Skin of body (tissue), 2 donors: Measurements from ENCODE around the gene SIM1. TPM values are rescaled to one million over a fixed set of nuclear protein-coding genes. Genes with fewer than 3 reads are reported as not detected.

Source experiments
- DNase-seq: peaks from one replicate; lab custom pipeline; 2025; lab: John Stamatoyannopoulos, UW
- total RNA-seq: library from RNA; depleted of rRNA; stranded (reverse); fragments of >200 nt; gene quantifications from one replicate; pipeline ENCODE4 v1.2.3, GENCODE V29; 2014

SIM1 gene, protein sequence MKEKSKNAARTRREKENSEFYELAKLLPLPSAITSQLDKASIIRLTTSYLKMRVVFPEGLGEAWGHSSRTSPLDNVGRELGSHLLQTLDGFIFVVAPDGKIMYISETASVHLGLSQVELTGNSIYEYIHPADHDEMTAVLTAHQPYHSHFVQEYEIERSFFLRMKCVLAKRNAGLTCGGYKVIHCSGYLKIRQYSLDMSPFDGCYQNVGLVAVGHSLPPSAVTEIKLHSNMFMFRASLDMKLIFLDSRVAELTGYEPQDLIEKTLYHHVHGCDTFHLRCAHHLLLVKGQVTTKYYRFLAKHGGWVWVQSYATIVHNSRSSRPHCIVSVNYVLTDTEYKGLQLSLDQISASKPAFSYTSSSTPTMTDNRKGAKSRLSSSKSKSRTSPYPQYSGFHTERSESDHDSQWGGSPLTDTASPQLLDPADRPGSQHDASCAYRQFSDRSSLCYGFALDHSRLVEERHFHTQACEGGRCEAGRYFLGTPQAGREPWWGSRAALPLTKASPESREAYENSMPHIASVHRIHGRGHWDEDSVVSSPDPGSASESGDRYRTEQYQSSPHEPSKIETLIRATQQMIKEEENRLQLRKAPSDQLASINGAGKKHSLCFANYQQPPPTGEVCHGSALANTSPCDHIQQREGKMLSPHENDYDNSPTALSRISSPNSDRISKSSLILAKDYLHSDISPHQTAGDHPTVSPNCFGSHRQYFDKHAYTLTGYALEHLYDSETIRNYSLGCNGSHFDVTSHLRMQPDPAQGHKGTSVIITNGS
- 2.5 TPM for total RNA-seq

DNA sequence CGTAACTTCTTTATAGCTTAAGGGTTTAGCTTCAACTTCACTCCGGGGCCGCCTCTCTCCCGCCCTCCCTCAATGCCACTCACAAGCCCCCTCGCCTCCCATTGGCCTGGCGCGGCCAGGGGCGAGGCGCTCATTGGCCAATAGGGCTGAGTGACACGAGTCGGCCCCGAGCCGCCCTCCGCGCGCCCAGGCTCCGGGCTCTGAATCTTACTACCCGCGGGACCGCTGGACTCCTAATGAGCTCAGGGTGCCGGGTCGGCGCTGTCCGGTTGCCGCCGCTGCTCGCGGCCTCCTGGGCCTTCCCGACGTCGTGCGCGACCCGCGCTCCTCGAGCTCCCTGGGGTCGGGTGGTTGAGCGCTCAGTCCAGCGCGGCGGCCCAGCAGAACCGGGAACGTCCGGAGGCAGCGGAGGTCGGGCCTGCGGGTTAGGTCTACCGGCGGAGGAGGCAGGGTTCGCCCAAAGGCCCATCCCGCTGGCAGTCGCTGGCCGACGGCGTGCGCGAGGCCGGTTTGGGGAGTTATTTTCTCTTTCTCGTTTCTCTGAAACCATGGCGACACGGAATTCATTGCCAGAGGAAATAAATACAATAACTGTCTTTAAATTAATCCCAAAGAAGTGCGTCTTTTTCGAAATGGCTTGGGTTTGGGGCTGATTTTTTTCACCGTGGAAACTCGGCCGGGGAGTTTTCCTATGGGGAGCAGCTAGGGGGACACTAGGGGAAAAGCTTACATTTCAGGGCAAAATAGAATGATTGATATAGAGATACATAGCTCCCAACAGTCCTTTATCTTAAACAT is at the start of gene SIM1:
Gene SIM1 (minus strand): TSS at position 19 of the 798 bp plus-strand sequence. CDS start 1,453 bp downstream, outside the sequence.
- DNase-seq: peak; percentile 85

- no peak for DNase-seq
Observed at GRCh38 chr6:100512203-100512862, 47.6 kb upstream of the SIM1 start.

GRCh38 chr6:100509101-100509500 is 44.4 kb upstream of the SIM1 start:
- no peak for DNase-seq

- no peak for DNase-seq
Observed at GRCh38 chr6:100506651-100507050, 41.9 kb upstream of the SIM1 start.

- DNase-seq: no peak
Observed at GRCh38 chr6:100504786-100505737, 40.3 kb upstream of the SIM1 start.

DNA sequence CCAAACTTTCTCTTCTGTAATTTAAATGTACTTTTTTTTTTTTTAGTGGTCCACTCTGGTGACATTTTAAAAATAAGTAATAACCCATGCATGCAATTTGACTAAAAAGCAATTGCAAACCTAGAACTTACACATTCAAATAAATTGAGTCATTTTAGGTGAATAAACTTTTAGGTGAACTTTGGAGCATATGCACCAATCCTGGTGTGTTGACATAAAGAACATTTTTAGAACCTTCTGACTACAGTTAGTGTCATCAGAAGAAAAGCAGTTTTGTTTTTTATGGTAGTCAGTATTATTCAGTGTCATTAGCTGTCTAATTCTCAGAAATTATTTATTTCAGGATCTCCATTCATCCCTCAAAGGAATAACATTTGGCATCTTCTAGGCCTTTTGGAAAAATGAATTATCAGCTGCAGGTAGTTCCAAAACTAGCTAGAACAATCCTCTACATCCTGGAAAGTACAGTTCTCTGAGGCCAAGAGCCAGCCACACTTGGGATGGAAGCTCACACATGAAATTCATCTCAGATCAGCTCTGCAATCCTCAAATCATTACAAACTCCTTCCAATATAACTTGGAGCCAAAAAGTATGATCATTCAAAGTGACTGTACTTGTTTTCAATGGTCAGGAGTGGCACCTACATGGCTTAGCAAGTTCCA is 38.5 kb upstream of the SIM1 start:
- DNase-seq: no peak

- DNase-seq: no peak
Observed at GRCh38 chr6:100493206-100493888, 28.6 kb upstream of the SIM1 start.

DNA sequence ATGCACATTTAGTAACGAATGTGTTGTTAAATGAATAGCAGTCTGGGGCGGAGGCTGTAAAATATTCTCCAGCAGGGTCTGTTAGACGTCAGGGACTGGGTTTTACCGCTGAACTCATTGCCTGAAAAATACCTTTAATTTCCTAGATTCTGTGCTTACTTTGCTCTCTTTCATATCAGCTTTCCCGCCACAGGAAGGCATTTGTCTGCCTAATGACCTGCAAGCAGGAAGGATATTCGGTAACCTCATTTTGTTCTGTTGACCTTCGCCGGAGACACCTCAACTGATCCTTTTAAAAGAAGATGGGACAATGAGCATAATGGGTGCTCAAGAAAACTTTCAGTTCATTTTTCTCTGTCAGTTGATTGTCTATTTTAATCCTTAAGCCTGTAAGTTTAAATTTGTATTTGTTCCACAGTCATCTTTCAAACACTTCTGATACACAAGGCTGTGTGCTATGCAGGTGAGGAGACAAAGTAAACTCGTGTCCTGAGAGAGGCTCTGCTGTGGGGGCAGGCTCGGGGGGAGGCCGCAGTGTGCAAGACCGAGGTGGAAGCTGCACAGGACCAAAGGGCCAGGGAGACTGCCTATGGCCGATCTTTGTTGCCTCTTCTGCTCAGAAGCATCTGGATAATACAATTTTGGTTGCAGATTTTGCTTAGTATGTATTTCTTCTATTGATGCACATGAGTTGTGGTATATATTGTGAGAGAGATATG is 27.4 kb upstream of the SIM1 start:
- DNase-seq: no peak

- no peak for DNase-seq
Observed at GRCh38 chr6:100490065-100490464, 25.3 kb upstream of the SIM1 start.

GRCh38 chr6:100488244-100488643 is 23.5 kb upstream of the SIM1 start:
- no peak for DNase-seq

DNA sequence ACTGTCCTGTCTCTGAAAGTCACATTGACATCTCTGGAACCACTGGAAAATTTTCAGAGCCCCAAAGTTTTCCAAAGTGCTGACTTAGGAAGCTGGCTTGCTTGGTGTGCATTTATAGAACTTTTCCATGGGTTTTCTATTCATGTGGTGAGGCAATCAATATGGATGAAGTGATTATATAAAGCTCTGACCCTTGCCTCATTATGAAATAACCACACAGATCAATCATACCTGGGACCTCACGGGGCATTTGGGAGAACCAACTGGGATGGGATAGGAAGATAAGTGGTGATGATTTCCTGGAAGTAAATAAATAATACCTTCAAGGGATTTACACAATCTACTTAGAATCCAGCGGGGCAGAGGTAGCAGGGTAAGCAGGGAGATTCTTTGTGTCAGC is 22.9 kb upstream of the SIM1 start:
- no peak for DNase-seq

- DNase-seq: no peak
Observed at GRCh38 chr6:100485268-100485667, 20.5 kb upstream of the SIM1 start.

DNA sequence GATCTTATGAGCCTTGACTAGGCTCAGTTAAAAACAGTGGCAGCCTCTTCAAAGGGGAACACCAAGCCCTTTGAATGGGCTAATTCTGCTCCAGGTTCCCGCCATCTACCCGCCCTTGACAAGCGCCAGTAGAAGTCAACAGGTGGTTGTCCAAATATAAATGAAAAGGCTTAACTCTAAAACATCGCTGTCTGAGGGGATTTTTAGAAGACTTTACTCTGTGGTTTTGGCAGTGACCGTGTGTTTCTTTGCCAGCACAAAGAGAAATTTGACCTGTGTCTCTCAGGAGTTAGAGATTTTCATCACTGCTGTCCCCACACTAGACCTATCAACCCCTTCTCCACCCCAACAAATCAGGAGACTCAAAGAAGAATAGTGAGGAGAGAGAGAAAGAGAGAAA is 19.8 kb upstream of the SIM1 start:
- DNase-seq: no peak

DNA sequence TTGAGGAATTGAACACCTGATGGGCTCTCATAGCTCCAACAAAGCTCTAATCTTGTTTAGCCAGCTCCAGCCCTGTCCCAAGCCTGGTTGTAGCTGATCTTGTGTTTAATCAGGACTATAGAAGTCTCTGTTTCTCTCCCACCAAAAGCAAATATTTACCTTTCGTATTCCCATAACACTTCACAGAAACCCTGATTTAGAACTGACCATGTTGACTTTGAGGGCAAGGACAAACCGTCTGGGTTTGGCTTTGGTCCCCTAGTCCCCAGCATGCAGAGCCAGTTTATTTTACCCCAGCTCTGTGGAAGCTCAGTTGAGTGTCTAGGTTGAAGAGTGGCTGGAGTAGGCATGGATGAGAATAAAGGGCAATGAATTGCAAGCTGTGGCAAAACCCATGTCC is 18.0 kb upstream of the SIM1 start:
- no peak for DNase-seq

- DNase-seq: peak; percentile 8
Observed at GRCh38 chr6:100479179-100480035, 14.7 kb upstream of the SIM1 start.

DNA sequence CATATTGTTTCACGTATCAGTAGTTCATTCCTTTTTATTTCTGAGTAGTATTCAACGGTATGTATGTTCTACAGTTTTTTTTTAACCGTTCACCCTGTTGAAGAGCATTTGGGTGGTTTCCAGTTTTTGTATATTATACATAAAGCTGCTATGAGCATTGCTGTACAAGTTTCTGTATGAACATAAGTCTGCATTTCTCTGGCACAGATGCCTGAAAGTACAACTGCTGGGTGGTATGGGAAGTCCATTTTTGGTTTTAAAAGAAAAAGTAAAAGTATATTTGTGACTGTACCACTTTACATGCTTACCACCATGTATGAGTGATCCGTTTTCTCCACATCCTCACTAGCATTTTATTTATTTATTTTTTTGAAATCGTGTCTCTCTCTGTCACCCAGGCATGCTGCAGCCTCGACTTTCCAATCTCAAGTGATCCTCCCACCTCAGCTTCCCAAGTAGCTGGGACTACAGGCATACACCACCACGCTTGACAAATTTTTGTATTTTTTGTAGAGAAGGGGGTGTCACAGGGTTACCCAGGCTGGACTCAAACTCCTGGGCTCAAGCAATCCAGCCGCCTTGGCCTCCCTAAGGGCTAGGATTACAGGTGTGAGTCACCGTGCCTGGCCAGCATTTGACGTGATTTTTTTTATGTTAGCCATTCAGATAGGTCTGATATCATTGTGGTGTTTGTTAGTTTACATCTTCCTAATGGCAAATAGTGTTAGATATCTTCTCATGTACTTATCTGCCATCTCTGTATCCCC is 11.0 kb upstream of the SIM1 start:
- DNase-seq: no peak

- no peak for DNase-seq
Observed at GRCh38 chr6:100473182-100473581, 8.5 kb upstream of the SIM1 start.
